IMR-90 (cell line): ENCODE results near the gene DBNDD2.

Experiments used
- BHLHE40 ChIP-seq: fragments of 150-350 bp; IDR thresholded peaks from 2 replicates; pipeline ENCODE4 v1.6.1; 2016; ENCODE audit warnings: mild to moderate bottlenecking, low read depth, low read length
- CEBPB ChIP-seq: IDR thresholded peaks from 2 replicates; pipeline ENCODE4 v1.6.1; 2012; ENCODE audit warnings: low read depth, low read length, improper control_type of control experiment
- MAFK ChIP-seq: IDR thresholded peaks from 2 replicates; pipeline ENCODE4 v1.6.1; 2012; ENCODE audit warnings: low read depth, low read length, improper control_type of control experiment
- MAZ ChIP-seq: IDR thresholded peaks from 2 replicates; pipeline ENCODE4 v1.6.1; 2012; ENCODE audit warnings: low read depth, mild to moderate bottlenecking, low read length, improper control_type of control experiment, moderate library complexity, borderline replicate concordance
- MXI1 ChIP-seq: IDR thresholded peaks from 2 replicates; pipeline ENCODE4 v1.6.1; 2012; ENCODE audit warnings: low read depth, mild to moderate bottlenecking, low read length, moderate library complexity, borderline replicate concordance
- POLR2A ChIP-seq: IDR thresholded peaks from 2 replicates; pipeline ENCODE4 v1.6.1; 2012; ENCODE audit warnings: mild to moderate bottlenecking, low read depth, low read length
- RAD21 ChIP-seq: IDR thresholded peaks from 2 replicates; pipeline ENCODE4 v1.6.1; 2012; ENCODE audit warnings: low read length, improper control_type of control experiment
- RCOR1 ChIP-seq: IDR thresholded peaks from 2 replicates; pipeline ENCODE4 v1.6.1; 2012; ENCODE audit warnings: mild to moderate bottlenecking, low read length, improper control_type of control experiment; ENCODE audit not compliant: insufficient replicate concordance
- RFX5 ChIP-seq: IDR thresholded peaks from 2 replicates; pipeline ENCODE4 v1.8.0; 2012; ENCODE audit warnings: low read depth, mild to moderate bottlenecking, low read length, moderate library complexity
- SMC3 ChIP-seq: fragments of 150-350 bp; IDR thresholded peaks from 2 replicates; pipeline ENCODE4 v1.6.1; 2016; ENCODE audit warnings: low read depth, mild to moderate bottlenecking, antibody characterized with exemption, low read length, moderate library complexity
- TF ChIP-seq, protein P1 (sequence below): conservative IDR thresholded peaks from 2 replicates; pipeline ENCODE4 v1.5.1; 2012; ENCODE audit warnings: mild to moderate bottlenecking, low read depth, low read length, improper control_type of control experiment

DNA sequence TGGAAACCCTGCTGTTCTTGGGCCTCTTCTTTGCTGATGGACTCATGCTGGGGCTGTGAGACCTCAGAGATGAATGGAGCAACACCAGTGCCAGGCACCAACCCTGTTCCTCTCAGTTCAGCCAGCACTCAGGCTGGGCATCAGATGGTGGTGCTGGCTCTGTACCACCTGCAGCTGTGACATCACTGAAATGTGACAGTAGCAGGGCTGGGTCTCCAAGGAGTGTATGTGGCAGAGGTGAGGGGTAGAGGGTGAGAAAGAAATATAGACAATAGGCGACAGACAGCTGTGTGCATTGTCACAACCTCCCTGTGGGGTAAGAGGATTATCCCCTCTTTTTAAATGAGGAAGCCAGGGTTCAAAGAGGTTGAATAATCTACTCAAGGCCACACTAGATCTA lies 29.9 kb upstream of the DBNDD2 start, which contains the start of gene TP53TG5:
- TF ChIP-seq, protein P1, sequence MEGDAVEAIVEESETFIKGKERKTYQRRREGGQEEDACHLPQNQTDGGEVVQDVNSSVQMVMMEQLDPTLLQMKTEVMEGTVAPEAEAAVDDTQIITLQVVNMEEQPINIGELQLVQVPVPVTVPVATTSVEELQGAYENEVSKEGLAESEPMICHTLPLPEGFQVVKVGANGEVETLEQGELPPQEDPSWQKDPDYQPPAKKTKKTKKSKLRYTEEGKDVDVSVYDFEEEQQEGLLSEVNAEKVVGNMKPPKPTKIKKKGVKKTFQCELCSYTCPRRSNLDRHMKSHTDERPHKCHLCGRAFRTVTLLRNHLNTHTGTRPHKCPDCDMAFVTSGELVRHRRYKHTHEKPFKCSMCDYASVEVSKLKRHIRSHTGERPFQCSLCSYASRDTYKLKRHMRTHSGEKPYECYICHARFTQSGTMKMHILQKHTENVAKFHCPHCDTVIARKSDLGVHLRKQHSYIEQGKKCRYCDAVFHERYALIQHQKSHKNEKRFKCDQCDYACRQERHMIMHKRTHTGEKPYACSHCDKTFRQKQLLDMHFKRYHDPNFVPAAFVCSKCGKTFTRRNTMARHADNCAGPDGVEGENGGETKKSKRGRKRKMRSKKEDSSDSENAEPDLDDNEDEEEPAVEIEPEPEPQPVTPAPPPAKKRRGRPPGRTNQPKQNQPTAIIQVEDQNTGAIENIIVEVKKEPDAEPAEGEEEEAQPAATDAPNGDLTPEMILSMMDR = no peak
- TF ChIP-seq SMC3 (no peak), RFX5 (no peak), CEBPB (no peak), MAFK (no peak), POLR2A (no peak), MAZ (no peak), BHLHE40 (no peak), RAD21 (no peak), RCOR1 (no peak), MXI1 (no peak)
